Endometrium (tissue), 2 donors: ENCODE measurements around the gene SLC22A3.
A peak's percentile ranks its signal among the peaks of the same experiment; 100 is the strongest.
"Not testable (repeated sequence)": the region's sequence is repeated elsewhere in the genome, so short reads cannot be mapped to it uniquely, and the experiment has no call there.

Source experiments
- FAIRE-seq: peaks from 2 replicates; lab custom pipeline; 2012; peaks lifted over from hg19 to GRCh38; lab: Jason Lieb, UNC
- donor health status: control.
- donor health status: control.

SLC22A3 gene

DNA sequence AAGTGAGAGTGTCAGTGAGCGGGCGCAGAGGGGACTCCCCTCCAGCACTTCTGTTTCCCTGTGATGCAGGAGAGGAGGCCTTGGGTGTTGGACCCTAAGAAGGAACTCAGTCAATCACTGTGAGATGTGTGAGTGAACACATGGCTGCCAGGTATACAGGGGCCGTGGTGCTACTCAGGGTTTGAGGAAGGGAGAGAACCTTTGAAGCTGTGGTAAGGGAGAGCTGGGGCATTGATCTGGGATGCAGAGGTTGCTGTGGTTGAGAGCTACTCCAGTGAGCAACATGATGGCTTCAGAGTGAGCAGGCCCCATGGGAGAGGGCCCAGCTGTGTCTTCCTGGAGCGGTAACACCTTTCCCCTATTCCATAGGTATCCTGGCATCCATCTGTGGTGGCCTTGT is 99.2 kb downstream of the SLC22A3 start:
- FAIRE-seq = no peak

DNA sequence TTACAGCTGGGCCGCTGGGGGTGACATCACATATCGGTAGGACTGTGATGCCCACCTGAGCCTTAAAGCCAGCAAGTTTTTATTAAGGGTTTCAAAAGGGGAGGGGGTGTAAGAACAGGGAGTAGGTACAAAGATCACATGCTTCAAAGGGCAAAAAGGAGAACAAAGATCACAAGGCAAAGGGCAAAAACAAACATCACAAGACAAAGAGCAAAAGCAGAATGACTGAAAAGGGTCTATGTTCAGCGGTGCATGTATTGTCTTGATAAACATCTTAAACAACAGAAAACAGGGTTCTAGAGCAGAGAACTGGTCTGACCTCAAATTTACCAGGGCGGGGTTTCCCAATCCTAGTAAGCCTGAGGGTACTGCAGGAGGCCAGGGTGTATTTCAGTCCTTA is 101.6 kb downstream of the SLC22A3 start:
- not testable (repeated sequence) for FAIRE-seq

DNA sequence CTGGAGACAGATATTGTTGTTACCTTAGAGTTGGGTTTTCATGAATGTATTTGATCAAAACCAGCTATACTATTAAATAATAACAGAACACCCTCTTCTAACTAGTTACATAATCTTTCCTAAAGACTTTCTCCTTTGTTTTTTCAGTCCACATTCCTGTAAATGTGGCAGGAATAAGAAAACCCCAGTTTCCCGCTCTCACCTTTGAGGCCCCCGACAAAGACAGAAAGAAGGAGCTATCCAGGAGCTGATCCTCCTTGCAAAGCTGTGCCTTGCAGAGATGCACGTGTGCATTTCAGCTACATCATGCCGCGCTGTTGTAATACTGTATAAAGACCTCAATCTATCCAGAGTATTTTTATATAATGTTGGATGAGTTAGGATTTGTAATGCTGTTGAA is 102.7 kb downstream of the SLC22A3 start:
- FAIRE-seq = no peak

DNA sequence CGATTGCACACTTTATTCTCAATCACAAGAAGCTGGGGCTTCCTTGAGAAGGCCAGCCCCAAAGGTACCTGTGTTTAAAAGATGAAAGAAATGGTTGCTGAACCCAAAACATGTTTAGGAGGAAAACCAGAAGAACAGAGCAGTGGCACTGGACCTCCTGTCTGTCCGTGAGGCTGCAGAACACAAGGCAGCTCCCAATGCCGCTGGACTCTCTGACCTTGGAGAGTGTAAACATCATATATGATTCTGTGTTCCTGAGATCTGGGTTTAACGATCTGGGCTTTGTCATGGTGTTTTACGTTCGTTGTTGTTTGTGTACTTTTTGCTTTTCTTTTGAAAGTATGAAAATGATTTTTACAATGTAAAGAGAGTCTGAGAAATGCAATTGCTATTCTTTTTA is 106.1 kb downstream of the SLC22A3 start:
- no peak for FAIRE-seq

DNA sequence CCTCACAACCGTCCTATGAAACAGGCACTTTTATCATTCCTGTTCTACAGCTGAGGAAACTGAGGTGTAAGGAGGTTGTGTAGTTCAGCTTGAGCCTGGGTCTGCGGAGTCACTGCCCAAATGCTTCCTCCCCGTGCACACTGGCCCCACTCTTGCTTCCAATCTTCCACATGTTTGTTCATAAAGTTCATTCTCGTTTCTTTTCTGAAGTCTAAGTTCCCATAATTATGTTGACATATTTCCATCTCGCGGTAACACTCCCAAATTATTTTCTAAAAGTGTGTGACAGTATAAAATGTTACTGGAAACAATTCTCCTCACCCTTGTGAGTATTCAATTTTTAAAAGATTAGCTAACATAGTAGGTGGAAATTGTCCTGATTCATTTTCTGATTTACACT is 106.9 kb downstream of the SLC22A3 start:
- peak; percentile 57 for FAIRE-seq

DNA sequence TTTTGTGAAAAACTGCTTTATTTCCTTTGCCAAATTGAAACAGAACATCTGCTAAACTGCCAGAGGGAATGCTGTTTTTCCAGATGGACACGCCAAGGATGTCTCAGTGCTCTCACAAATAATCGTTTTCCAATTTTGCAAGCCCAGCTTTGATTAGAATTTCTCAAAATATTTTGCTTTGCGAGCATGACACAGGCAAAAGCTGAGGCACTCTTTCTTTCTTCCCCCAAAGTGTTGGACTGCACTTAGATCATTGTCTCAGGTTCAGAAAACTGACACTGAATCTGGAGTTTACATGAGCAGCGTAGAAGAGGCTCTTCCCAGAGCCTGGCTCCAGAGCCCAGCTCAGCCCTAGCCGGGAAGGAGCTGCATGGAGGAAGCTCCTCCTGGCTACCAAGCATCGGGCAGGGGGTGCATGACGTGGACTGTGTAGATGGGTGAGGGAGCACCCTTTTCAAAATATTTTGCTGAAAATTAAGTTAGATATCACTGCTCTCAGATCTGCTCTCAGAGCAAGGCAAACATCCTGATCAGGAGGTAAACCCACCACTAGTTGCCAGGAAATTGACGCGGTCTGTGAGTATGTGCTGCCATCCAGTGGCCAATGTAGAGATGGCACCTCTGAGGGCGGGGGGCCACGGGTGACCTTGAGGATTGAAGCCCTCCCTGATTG is 107.5 kb downstream of the SLC22A3 start:
- peak; percentile 12 for FAIRE-seq

DNA sequence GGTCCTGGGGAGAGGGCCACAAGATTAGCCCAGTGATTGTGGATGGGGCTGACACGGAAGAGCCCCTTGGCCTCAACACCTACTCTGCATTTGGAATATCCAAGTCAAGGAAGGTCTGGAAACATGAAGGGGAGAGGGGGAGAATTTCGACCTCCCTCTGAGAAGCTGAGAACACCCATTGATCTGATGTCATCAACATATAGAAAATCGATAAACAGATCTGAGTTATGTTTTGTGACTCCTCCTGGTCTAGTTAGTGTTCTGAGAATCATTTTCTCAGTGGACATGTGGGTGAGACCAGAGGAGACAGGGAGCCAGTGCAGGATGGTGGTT is 108.0 kb downstream of the SLC22A3 start:
- FAIRE-seq = no peak

DNA sequence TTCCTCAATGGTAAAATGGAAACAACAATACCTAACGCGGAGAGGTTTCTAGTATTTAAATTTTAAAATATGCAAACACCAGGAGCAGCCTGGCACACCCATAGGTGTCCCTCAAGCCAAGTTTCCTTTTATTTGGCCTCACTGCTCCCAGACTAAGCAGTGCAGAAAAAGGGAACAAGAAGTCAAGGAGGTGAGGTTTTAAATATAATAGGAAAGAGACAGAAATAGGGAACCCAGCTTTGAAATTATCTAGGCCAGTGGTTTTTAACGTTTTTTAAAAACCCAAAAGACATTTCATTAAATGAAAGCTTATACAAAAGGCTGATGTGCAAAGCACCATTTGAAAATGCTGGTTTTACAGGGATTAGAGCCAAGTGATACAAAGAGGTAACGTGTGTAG is 109.6 kb downstream of the SLC22A3 start:
- FAIRE-seq = no peak

DNA sequence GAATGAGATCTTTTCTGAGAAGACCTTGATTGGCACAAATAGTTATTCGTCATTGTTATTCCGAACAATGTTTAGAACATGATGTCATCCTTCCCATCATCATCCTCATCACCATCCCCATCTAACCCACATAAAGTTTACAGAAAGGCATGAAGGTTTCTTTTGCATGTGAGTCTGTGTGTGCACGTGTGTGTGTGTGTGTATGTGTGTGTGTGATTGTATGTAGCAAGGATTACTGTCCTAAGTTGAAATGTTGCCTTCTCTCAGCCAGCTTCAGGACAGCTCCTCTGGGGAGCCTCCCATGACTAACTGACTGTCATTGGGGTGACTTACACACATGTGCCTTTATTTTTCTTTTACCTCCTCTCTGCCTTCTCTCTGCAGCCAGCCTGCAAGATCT is 113.5 kb downstream of the SLC22A3 start:
- no peak for FAIRE-seq

DNA sequence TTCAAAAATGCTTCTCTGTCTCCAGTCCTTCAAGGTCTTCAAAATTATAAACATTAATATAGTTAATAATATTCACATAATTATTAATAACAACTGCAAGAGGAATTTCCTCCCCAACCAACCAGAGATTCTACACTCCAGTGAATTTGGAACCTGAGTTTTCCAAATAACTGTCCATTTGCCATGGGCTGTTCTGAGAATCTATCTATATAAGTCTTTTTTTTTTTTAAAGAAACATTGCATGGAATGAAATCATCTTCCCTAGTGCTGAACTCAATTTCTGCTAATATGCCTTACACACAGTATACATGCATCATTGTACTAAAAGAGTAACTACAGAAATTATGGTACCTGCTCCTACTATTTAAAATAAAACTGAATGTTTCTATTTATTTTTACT is 113.9 kb downstream of the SLC22A3 start:
- FAIRE-seq = no peak

DNA sequence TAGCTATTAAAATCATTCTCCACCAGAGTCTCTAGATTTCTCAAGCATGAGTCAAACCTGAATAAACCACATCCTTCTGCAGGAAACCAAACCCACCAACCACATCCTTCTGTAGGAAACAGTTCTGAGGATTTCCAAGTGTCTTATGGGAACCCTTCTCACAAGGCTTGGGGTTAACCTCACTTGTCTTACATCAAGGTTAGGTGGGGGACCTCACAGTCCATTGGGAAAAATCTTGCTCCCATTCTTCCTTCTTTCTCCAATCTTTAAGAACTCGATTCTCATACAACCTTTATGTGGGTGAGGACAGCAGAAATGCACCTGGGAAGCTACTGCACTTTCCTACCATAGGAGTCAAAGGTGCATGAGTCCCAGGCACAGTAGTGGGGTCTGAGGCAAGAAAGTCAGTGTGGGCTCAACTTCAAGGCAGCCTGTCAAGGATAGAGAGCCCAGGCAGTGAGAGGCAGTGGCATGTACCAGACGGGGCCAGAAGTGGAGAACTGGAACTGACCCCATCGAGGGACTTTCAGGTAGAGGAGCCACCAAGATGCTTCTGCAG is 114.5 kb downstream of the SLC22A3 start:
- FAIRE-seq = no peak

DNA sequence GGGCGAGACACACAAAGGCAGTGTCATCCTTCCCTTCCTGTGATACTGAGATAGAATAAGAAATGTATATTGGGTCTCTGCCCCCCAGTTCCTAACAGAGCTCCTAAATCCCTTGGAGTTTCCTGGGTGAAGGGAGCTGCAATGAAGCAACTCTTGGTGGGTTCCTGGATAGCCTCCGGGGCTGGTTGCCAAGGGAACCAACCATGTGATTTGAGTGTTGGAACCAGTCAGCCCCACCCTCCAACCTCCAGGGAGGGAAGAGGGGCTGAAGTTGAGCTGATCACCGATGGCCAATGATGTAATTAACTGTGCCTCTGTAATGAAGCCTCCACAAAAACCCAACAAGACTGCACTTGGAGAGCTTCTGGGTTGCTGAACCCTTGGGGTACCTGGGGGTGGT is 116.6 kb downstream of the SLC22A3 start:
- no peak for FAIRE-seq

DNA sequence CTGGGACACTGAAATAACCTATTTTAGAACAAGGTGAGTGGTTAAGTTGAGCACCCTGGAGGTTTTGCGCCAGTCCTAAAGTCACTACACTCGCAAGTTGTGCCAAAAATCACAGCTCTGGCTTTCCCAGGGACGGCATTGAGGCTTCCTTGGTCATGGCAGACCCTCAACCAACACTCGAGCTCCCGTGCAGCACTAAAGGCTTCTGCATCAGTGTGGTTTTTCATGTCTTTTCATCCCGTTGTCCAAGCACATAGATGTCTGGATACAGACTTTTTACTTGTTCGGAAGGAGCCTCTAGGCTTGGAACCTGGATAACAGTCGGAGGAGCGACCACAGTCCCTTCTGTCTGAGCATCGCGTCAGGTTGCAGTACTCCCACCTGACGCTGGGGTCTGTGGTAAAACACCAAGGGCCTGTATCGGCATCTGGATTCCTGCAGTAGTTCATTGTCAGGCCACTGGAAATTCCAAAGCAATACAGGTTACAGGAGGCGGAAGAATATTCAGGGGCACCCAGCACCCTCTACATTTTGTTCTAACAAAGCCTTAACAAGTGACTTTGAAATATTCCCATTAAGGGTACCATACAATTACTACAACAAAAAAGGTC is 119.2 kb downstream of the SLC22A3 start:
- not testable (repeated sequence) for FAIRE-seq

DNA sequence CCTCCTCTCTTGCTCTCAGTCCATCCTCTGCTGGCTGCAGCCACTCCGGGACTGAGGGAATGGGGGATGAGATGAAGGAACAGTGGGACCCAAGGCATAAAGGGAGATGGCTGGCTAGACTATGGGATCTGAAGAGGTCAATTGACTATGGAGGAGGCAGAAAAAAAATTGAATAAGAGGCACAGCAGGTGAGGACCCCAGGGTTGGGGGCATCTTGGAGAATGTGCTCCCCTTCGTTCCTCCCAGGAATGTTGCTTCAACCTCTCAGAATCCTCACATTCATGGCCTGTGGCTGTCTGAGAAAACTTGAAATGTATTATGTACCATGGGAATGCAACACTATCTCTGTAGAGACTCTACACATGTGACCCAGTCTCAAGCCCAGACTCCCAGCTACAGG is 121.0 kb downstream of the SLC22A3 start:
- FAIRE-seq = no peak

DNA sequence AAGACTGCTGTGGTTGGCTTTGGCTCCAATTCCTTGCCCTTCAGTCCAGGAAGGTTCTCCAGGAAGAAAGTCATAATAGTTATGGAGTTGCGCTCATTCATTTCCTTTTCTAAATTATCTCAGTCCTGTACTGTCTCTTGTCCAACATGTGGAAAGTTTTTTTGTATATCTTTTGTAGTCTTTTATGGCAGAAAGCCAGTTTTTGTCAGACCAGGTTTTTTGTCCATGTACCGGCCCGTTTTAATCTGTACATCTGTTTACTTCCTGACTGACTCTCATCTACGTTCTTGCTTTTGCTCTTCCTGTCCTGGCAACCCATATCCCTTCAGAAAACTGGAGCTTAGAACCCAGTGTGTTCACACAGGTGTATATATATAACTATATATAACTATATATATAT is 127.9 kb downstream of the SLC22A3 start:
- FAIRE-seq = not testable (repeated sequence)

DNA sequence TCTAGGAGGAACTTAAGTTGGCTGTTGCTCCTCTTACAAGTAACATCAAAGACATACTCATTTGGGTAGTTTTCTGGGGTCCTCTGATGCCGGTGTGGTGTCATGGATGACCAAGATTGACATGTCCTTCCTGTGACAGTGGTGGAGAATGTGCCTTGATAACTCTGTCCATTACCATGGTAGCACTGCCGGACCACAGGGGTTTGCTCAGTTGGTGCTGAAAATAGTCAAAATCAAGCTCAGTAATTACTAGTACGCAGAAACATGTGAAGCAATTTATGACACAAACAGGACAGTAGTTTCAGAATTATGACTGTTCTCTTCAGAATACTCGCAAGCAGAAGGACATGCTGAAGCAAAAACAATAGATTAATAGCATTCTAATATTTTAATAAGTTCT is 128.9 kb downstream of the SLC22A3 start:
- not testable (repeated sequence) for FAIRE-seq

DNA sequence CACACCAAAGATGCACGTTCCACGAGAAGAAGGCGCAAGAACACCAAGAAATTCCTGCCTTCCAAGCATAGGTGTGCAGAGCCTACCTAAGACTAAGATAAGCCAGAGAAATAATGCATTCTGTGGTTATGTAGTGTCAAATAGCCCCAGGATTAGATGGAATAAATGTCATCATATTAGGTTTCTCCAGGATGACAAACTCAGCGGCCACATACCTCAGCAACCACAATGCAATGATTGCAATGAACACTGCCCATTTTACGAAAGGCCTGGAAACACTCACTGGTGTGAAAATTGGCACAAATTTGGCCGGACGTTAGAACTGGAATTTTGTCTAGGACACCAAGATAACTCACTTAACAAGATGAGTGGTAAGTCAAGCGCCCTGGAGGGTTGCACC is 129.7 kb downstream of the SLC22A3 start:
- FAIRE-seq = no peak

DNA sequence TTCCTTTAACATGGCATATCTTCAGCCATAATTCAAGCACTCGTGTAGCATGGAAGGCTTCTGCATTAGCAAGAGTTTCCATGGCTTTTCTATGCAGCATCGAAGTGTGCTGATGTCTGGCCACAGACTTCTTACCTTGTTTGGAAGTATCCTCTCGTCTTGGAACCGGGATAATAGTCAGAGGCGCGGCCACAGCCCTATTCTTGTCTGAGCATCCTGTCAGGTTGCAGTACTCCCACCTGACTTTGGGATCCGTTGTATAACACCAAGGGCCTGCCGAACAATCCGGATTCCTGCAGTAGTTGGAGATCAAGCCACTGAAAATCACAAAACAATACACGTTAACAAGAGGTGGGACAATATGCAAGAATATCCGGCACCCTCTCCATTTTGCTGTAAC is 138.9 kb downstream of the SLC22A3 start:
- no peak for FAIRE-seq

DNA sequence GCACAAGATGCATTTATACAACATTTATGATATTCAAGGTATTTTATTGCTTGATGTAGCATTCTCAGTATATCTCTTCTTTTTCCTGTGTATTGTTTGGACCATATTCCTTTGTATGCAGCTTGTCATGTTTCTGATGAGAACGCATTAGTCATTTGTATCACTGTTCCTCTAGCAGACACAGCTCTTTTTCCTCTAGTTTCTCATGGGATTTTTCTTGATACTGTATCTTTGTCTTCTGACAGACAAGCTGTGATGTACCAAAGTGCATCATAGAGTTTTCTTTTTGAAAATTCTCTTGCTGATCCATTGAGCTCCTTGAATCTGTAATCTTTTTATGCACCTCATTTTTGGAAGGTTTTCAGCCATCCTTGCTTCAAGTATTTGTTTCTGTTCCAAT is 140.9 kb downstream of the SLC22A3 start:
- no peak for FAIRE-seq

DNA sequence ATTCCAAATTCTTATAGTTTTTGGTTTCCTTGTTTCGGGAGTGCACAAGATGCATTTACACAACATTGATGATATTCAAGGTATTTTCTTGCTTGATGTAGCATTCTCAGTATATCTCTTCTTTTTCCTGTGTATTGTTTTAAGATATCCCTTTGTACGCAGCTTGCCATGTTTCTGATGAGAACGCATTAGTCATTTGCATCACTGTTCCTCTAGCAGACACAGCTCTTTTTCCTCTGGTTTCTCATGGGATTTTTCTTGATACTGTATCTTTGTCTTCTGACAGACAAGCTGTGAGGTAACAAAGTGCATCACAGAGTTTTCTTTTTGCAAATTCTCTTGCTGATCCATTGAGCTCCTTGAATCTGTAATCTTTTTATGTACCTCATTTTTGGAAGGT is 146.4 kb downstream of the SLC22A3 start:
- FAIRE-seq = no peak

DNA sequence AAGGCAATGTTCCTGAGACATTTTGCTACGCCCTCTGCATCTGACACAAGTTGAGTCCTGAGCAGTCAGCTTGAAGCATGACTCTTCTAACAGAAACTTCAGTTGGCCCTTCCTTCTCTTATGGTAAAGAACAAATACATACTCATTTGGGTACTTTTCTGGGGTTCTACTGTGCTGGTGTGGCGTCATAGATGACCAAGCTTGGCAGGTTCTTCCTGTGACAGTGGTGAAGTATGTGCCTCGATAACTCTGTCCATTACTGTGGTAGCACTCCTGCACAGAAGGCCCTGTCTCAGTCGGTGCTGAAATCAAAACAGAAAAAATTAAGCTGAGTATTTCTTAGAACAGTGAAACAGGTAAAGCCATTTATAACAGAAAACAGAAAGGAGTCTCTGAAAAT is 152.5 kb downstream of the SLC22A3 start:
- FAIRE-seq = no peak
